ENCODE data around the gene MED8. TPM values are rescaled to one million over a fixed set of nuclear protein-coding genes. Genes with fewer than 3 reads are reported as not detected.
"Not testable (repeated sequence)": the region's sequence is repeated elsewhere in the genome, so short reads cannot be mapped to it uniquely, and the experiment has no call there.

Gene MED8
- total RNA-seq, 2 experiments from 2014 or later: 33.1 to 35.1 TPM

DNA sequence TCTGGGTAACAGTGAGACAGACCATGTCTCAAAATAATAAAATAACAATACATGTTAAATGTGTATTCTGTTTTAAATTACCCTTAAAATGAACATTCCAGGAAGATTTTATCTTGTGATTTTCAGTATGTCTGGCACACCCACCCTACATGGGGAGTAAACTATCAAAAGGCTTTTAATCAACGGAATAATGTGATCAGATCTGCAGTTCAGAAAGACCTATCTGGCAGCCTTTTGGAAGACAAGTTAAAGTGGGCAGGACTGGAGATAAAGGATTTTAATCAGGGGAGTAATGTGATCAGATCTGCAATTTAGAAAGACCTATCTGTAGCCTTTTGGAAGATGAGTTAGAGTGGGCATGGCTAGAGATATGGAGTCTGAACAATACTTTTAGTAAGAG, 10.1 kb downstream of the MED8 start:
- ChIA-PET POLR2A (no interaction called here), CTCF (no interaction called here)
- Mint-ChIP-seq H3K27me3 (ENCODE audit: low read depth) (no peaks in the 10 kb centered on the region), H3K27ac (no peak overlapping the region), H3K36me3 (ENCODE audit: low read depth) (peaks cover 34% of the 10 kb centered on the region), H3K9me3 (ENCODE audit: insufficient read depth) (no peaks in the 10 kb centered on the region), H3K4me1 (ENCODE audit: low read depth) (peaks cover 6% of the 10 kb centered on the region), H3K4me3 (no peak overlapping the region)
- ATAC-seq: no peak
- DNase-seq: no peak

GRCh38 chr1:43377831-43378230, 11.8 kb downstream of the MED8 start:
- no peak for DNase-seq
- H3K9me3 Mint-ChIP-seq (ENCODE audit: insufficient read depth): no peaks in the 10 kb centered on the region
- CTCF ChIA-PET: no interaction called here
- H3K27me3 Mint-ChIP-seq (ENCODE audit: low read depth): no peaks in the 10 kb centered on the region
- H3K4me1 Mint-ChIP-seq (ENCODE audit: low read depth): peaks cover 6% of the 10 kb centered on the region
- ATAC-seq: no peak
- H3K4me3 Mint-ChIP-seq: no peak overlapping the region
- peaks cover 21% of the 10 kb centered on the region for H3K36me3 Mint-ChIP-seq (ENCODE audit: low read depth)
- POLR2A ChIA-PET: interaction anchor here (0.9 to 1.4 kb wide), 1 partner anchor 10 kb away, joined by 5 read pairs; the partner anchor contains the start of gene ELOVL1
- no peak overlapping the region for H3K27ac Mint-ChIP-seq

DNA sequence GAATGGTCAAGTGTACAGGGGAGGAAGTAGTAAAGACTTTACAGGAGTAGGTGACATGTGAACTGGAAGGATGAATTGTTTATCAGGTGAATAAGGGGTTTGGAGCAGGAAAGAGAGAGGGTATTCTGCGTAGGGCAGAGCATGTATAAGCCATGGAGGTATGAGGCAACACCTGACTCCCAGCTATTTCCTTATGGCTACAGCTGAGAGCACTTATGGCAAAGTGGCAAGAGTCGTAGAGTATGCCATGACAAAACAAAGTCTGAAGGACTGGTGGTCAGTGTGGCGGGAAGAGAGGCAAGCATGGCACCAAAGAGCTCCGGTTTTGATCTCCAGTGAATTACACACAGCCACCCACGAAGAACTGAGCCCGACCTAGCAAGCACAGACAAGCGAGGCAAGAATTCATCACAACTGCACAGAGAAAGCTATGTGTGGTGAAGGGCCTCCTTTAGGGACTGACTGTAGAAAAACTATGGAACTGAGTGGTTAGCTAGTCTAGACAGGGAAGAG, 12.8 kb downstream of the MED8 start:
- Mint-ChIP-seq H3K36me3 (ENCODE audit: low read depth) (peaks cover 15% of the 10 kb centered on the region), H3K4me1 (ENCODE audit: low read depth) (peaks cover 6% of the 10 kb centered on the region), H3K4me3 (no peak overlapping the region), H3K9me3 (ENCODE audit: insufficient read depth) (no peaks in the 10 kb centered on the region), H3K27me3 (ENCODE audit: low read depth) (no peaks in the 10 kb centered on the region), H3K27ac (no peak overlapping the region)
- DNase-seq: no peak
- no peak for ATAC-seq
- ChIA-PET CTCF (interaction anchor here (1.1 to 1.6 kb wide), 2 partner anchors 11 to 19 kb away, joined by 4 to 7 read pairs; partner anchors contain the start of gene CDC20), POLR2A (interaction anchor here (0.9 to 1.5 kb wide), 3 partner anchors 8 to 13 kb away, joined by 3 to 5 read pairs (median 4); partner anchors contain the start of genes ELOVL1, MED8 and SZT2)

DNA sequence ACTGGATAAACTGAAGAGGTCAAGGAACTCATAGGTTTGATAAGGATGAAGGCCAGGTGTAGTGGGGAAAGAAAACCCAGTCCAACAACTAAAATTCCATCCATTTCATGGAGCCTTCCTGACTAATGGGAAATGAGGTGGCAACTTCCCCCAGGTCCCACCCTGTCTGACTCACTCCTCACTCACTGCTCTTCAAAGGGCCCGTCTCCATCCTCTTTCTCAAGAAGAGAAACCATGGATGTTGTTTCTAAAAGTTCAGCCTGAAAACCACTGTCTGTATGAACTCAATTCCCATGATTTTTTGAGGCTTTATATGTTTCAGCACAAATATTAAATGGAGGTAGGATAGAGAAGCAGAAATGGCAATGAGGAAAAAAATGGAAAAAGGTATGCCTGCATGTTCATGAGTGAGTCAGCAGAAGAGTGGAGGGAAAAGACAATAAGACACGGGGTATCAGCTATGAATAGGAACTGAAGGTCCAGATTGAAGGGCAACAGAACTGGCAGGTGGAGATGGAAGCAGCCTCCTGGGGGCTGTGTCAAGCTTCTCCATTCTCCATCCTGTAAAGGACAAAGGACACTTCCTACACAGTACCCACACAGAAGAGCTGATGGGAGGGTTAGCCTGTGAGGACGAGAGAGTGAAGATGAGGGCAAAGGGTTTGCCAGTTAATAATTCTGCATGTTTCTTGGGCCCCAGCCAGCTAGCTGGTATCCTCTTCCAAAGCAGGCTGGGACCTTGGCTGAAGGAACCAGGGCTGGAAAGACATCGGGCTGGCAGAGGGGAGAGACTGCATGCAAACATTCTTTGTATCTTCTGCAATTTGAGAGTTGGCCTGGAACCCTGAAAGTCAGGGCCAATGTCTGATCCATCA, 16.3 kb downstream of the MED8 start:
- Mint-ChIP-seq H3K9me3 (ENCODE audit: insufficient read depth) (no peaks in the 10 kb centered on the region), H3K36me3 (ENCODE audit: low read depth) (peaks cover 10% of the 10 kb centered on the region), H3K4me3 (no peak overlapping the region), H3K4me1 (ENCODE audit: low read depth) (peaks cover 11% of the 10 kb centered on the region), H3K27me3 (ENCODE audit: low read depth) (no peaks in the 10 kb centered on the region), H3K27ac (no peak overlapping the region)
- ChIA-PET POLR2A (no interaction called here), CTCF (interaction anchor here (1.2 kb wide), 1 partner anchor 146 kb away, joined by 3 read pairs; no protein-coding TSS in a partner anchor)
- no peak for ATAC-seq
- no peak for DNase-seq

DNA sequence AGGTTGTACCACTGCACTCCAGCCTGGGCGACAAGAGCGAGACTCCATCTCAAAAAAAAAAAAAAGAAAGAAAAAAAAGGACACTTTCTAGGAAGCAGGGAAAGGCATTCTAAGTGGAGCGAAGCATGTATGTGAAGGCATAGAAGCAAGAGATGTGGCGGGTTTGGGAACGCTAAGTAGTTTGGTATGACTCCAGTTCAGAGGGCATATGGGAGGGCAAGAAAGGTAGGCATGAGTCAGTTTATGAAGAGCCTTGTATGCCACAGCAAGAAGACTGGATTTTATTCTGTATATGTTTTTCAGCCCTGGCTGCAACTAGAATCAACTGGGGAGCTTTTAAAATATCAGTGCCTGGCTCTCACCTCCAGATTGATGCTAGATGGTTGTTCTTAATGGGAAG, 17.4 kb downstream of the MED8 start:
- POLR2A ChIA-PET: no interaction called here
- no peak for DNase-seq
- H3K4me3 Mint-ChIP-seq: no peak overlapping the region
- no peak overlapping the region for H3K27ac Mint-ChIP-seq
- H3K27me3 Mint-ChIP-seq (ENCODE audit: low read depth): no peaks in the 10 kb centered on the region
- CTCF ChIA-PET: no interaction called here
- no peaks in the 10 kb centered on the region for H3K9me3 Mint-ChIP-seq (ENCODE audit: insufficient read depth)
- peaks cover 11% of the 10 kb centered on the region for H3K36me3 Mint-ChIP-seq (ENCODE audit: low read depth)
- peaks cover 12% of the 10 kb centered on the region for H3K4me1 Mint-ChIP-seq (ENCODE audit: low read depth)
- no peak for ATAC-seq

GRCh38 chr1:43370564-43370963, 19.0 kb downstream of the MED8 start:
- Mint-ChIP-seq H3K27me3 (ENCODE audit: low read depth) (no peaks in the 10 kb centered on the region), H3K4me3 (no peak overlapping the region), H3K4me1 (ENCODE audit: low read depth) (peaks cover 22% of the 10 kb centered on the region), H3K27ac (no peak overlapping the region), H3K36me3 (ENCODE audit: low read depth) (peaks cover 21% of the 10 kb centered on the region), H3K9me3 (ENCODE audit: insufficient read depth) (no peaks in the 10 kb centered on the region)
- CTCF ChIA-PET: no interaction called here
- DNase-seq: no peak
- POLR2A ChIA-PET: interaction anchor here (0.6 kb wide), 1 partner anchor 198 kb away, joined by 3 read pairs; the partner anchor contains the start of genes CFAP57 and EBNA1BP2
- no peak for ATAC-seq

GRCh38 chr1:43369779-43370178, 19.8 kb downstream of the MED8 start:
- H3K9me3 Mint-ChIP-seq (ENCODE audit: insufficient read depth); ATAC-seq; H3K27ac Mint-ChIP-seq; H3K4me3 Mint-ChIP-seq; H3K27me3 Mint-ChIP-seq (ENCODE audit: low read depth); CTCF ChIA-PET; DNase-seq; POLR2A ChIA-PET: not testable (repeated sequence)
- Mint-ChIP-seq H3K4me1 (ENCODE audit: low read depth) (peaks cover 30% of the 10 kb centered on the region), H3K36me3 (ENCODE audit: low read depth) (peaks cover 29% of the 10 kb centered on the region)

DNA sequence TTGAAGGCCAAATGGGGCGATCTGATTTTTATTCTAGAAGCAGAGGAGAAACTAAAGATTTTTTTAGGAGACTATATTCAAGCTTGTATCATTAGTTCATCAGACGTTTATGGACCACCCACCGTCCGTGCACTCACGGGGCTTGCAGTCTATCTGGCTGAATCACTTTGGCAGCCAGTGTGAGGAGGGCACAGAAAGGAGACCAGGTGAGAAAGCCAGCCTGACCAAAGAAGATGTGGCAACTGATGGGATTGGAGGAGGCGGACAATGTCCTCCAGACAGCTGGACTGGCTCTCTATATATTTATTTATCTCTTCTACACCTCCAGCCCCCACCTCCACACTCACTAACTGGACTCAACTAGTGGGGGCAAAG, 21.0 kb downstream of the MED8 start:
- ChIA-PET POLR2A (interaction anchor here (0.6 to 3.1 kb wide), 11 partner anchors 9 to 601 kb away, joined by 3 to 22 read pairs (median 5); partner anchors contain the start of genes C1orf50, CDC20, CFAP57 and EBNA1BP2), CTCF (interaction anchor here (0.8 to 2.4 kb wide), 10 partner anchors 9 to 145 kb away, joined by 3 to 16 read pairs (median 4); partner anchors contain the start of gene CDC20)
- DNase-seq (no peak), ATAC-seq (no peak)
- peak overlapping the region; percentile 82 for H3K27ac Mint-ChIP-seq
- no peaks in the 10 kb centered on the region for H3K27me3 Mint-ChIP-seq (ENCODE audit: low read depth)
- peaks cover 40% of the 10 kb centered on the region for H3K36me3 Mint-ChIP-seq (ENCODE audit: low read depth)
- H3K9me3 Mint-ChIP-seq (ENCODE audit: insufficient read depth): no peaks in the 10 kb centered on the region
- peaks cover 40% of the 10 kb centered on the region for H3K4me1 Mint-ChIP-seq (ENCODE audit: low read depth)
- peak overlapping the region; percentile 77 for H3K4me3 Mint-ChIP-seq

GRCh38 chr1:43367904-43368645, 21.5 kb downstream of the MED8 start, which contains the start of gene ELOVL1:
TSS of gene ELOVL1 (minus strand) at chr1:43368011. CDS start at chr1:43365609, 2,402 bp downstream.
- peak within 1 kb of the TSS; percentile 92 for H3K4me3 Mint-ChIP-seq
- H3K27me3 Mint-ChIP-seq (ENCODE audit: low read depth): no peaks in the 10 kb centered on the region
- DNase-seq (peak; percentile 93), ATAC-seq (peak; percentile 89)
- peak within 1 kb of the TSS; percentile 87 for H3K27ac Mint-ChIP-seq
- POLR2A ChIA-PET: interaction anchor here (0.6 to 3.1 kb wide), 12 partner anchors 8 to 601 kb away, joined by 3 to 22 read pairs (median 4); partner anchors contain the start of genes C1orf50, CDC20, CFAP57 and EBNA1BP2
- CTCF ChIA-PET: interaction anchor here (0.6 to 2.4 kb wide), 11 partner anchors 8 to 144 kb away, joined by 3 to 16 read pairs (median 4); partner anchors contain the start of gene CDC20
- H3K9me3 Mint-ChIP-seq (ENCODE audit: insufficient read depth): no peaks in the 10 kb centered on the region
- H3K36me3 Mint-ChIP-seq (ENCODE audit: low read depth): peaks cover 45% of the 10 kb centered on the region
- peaks cover 46% of the 10 kb centered on the region for H3K4me1 Mint-ChIP-seq (ENCODE audit: low read depth)

- CTCF ChIA-PET: interaction anchor here (0.6 to 2.4 kb wide), 8 partner anchors 10 to 143 kb away, joined by 3 to 16 read pairs (median 4); partner anchors contain the start of gene CDC20
- H3K9me3 Mint-ChIP-seq (ENCODE audit: insufficient read depth): no peaks in the 10 kb centered on the region
- peak overlapping the region; percentile 92 for H3K4me3 Mint-ChIP-seq
- peak; percentile 45 for DNase-seq
- POLR2A ChIA-PET: interaction anchor here (0.6 to 3.1 kb wide), 11 partner anchors 8 to 474 kb away, joined by 3 to 22 read pairs (median 5); partner anchors contain the start of genes CDC20, MED8 and SZT2
- no peaks in the 10 kb centered on the region for H3K27me3 Mint-ChIP-seq (ENCODE audit: low read depth)
- H3K27ac Mint-ChIP-seq: peak overlapping the region; percentile 87
- peaks cover 50% of the 10 kb centered on the region for H3K4me1 Mint-ChIP-seq (ENCODE audit: low read depth)
- H3K36me3 Mint-ChIP-seq (ENCODE audit: low read depth): peaks cover 52% of the 10 kb centered on the region
- peak; percentile 65 for ATAC-seq
Measured at GRCh38 chr1:43367026-43367903, 22.3 kb downstream of the MED8 start.

Measured in activated CD8-positive, alpha-beta T cell treated with anti-CD3 and anti-CD28 coated beads, Interleukin-2, amount 10 ng/mL, durations not matched to agents 7 days and 5 days (primary cell).